ENCODE measurements around the gene PDCD4.

Gene PDCD4

GRCh38 chr10:110918269-110918642, 46.5 kb downstream of the PDCD4 start:
- no peaks in the 10 kb centered on the region for H3K27me3 ChIP-seq
- no peaks in the 10 kb centered on the region for H3K9me3 ChIP-seq
- no peak for TF ChIP-seq CTCF (IDR thresholded peaks at IDR 0.05)
- H3K4me1 ChIP-seq (ENCODE audit: control insufficient read depth in 1 of 2, insufficient read depth in 1 of 2, low read depth in 1 of 2, low read length in 1 of 2): peaks cover 31 to 36% of the 10 kb centered on the region in 2 experiments
- H3K27ac ChIP-seq: peak overlapping the region; percentile 99
- H3K36me3 ChIP-seq: peaks cover 11% of the 10 kb centered on the region
- H3K4me3 ChIP-seq (ENCODE audit: low read depth in 1 of 2, low read length in 1 of 2): peak overlapping the region; percentile 90 to 94

- no peaks in the 10 kb centered on the region for H3K27me3 ChIP-seq
- peaks cover 10% of the 10 kb centered on the region for H3K36me3 ChIP-seq
- no peaks in the 10 kb centered on the region for H3K9me3 ChIP-seq
- peak within 1 kb of the TSS; percentile 99 for H3K27ac ChIP-seq
- peak; percentile 65 for TF ChIP-seq CTCF (IDR thresholded peaks at IDR 0.05)
- H3K4me3 ChIP-seq (ENCODE audit: low read depth in 1 of 2, low read length in 1 of 2): peak within 1 kb of the TSS; percentile 90 to 94
- H3K4me1 ChIP-seq (ENCODE audit: control insufficient read depth in 1 of 2, insufficient read depth in 1 of 2, low read depth in 1 of 2, low read length in 1 of 2): peaks cover 31 to 40% of the 10 kb centered on the region in 2 experiments
Observed at GRCh38 chr10:110918643-110919348, 47.1 kb downstream of the PDCD4 start, which contains the start of gene BBIP1. Gene BBIP1 (minus strand): TSS chr10:110919180. CDS start chr10:110918157, 1,023 bp downstream.

- peak within 1 kb of the TSS; percentile 99 for H3K27ac ChIP-seq
- no peaks in the 10 kb centered on the region for H3K27me3 ChIP-seq
- H3K36me3 ChIP-seq: peaks cover 6% of the 10 kb centered on the region
- peak within 1 kb of the TSS; percentile 90 to 94 for H3K4me3 ChIP-seq (ENCODE audit: low read depth in 1 of 2, low read length in 1 of 2)
- peaks cover 31 to 46% of the 10 kb centered on the region in 2 experiments for H3K4me1 ChIP-seq (ENCODE audit: control insufficient read depth in 1 of 2, insufficient read depth in 1 of 2, low read depth in 1 of 2, low read length in 1 of 2)
- no peaks in the 10 kb centered on the region for H3K9me3 ChIP-seq
- TF ChIP-seq CTCF (IDR thresholded peaks at IDR 0.05): peak; percentile 16
Observed at GRCh38 chr10:110919349-110919931, 47.7 kb downstream of the PDCD4 start, which contains the start of gene SHOC2. Gene SHOC2 (plus strand): TSS chr10:110919604. CDS start chr10:110964359, 44,755 bp downstream.

GRCh38 chr10:110919971-110920881, 48.5 kb downstream of the PDCD4 start:
- peak overlapping the region; percentile 99 for H3K27ac ChIP-seq
- H3K9me3 ChIP-seq: no peaks in the 10 kb centered on the region
- H3K4me3 ChIP-seq (ENCODE audit: low read depth in 1 of 2, low read length in 1 of 2): peak overlapping the region; percentile 90 to 92
- TF ChIP-seq CTCF (IDR thresholded peaks at IDR 0.05): no peak
- peaks cover 4% of the 10 kb centered on the region for H3K36me3 ChIP-seq
- H3K27me3 ChIP-seq: no peaks in the 10 kb centered on the region
- H3K4me1 ChIP-seq (ENCODE audit: control insufficient read depth in 1 of 2, insufficient read depth in 1 of 2, low read depth in 1 of 2, low read length in 1 of 2): peaks cover 31 to 49% of the 10 kb centered on the region in 2 experiments

GRCh38 chr10:110923856-110924493, 52.2 kb downstream of the PDCD4 start:
- Histone ChIP-seq H3K36me3 (no peaks in the 10 kb centered on the region), H3K27me3 (no peaks in the 10 kb centered on the region), H3K4me1 (ENCODE audit: control insufficient read depth in 1 of 2, insufficient read depth in 1 of 2, low read depth in 1 of 2, low read length in 1 of 2) (peaks cover 26 to 38% of the 10 kb centered on the region in 2 experiments), H3K27ac (peak overlapping the region; percentile 13), H3K4me3 (ENCODE audit: low read depth in 1 of 2, low read length in 1 of 2) (no peak overlapping the region), H3K9me3 (no peaks in the 10 kb centered on the region)
- TF ChIP-seq CTCF (IDR thresholded peaks at IDR 0.05): no peak

Measured in neutrophil (primary cell).